Calu3 (cell line): Measurements from ENCODE around the gene CPT1A. TPM values are rescaled to one million over a fixed set of nuclear protein-coding genes. Genes with fewer than 3 reads are reported as not detected.

ENCODE experiments used
- BruUV-seq: library from RNA; stranded (reverse); fragments of 400-500 nt; replicated peaks from 2 replicates; lab custom pipeline; 2021; lab: Mats Ljungman, UMichigan
- CTCF ChIA-PET: fragments of 300-600 bp; sonication (Branson Sonifier 250); formaldehyde crosslinking; loops from one replicate; lab custom pipeline; 2022; ENCODE audit warnings: antibody characterized with exemption; lab: Charles Lee
- DNase-seq: peaks from one replicate; pipeline ENCODE4 v3.0.0; 2022
- H3K27ac Mint-ChIP-seq: one replicate; pipeline ENCODE4 v1.8.0; 2022; ENCODE audit warnings: mixed read lengths; ENCODE audit not compliant: unreplicated experiment
- H3K27me3 Mint-ChIP-seq: one replicate; pipeline ENCODE4 v1.8.0; 2022; ENCODE audit warnings: mixed read lengths; ENCODE audit not compliant: unreplicated experiment
- H3K36me3 Mint-ChIP-seq: one replicate; pipeline ENCODE4 v1.8.0; 2022; ENCODE audit warnings: mild to moderate bottlenecking, moderate library complexity, mixed read lengths; ENCODE audit not compliant: insufficient read depth, unreplicated experiment
- H3K4me1 Mint-ChIP-seq: one replicate; pipeline ENCODE4 v1.8.0; 2022; ENCODE audit warnings: mild to moderate bottlenecking, low read depth, mixed read lengths; ENCODE audit not compliant: unreplicated experiment
- H3K4me3 Mint-ChIP-seq: one replicate; pipeline ENCODE4 v1.8.0; 2022; ENCODE audit warnings: mild to moderate bottlenecking, low read depth, moderate library complexity, mixed read lengths; ENCODE audit not compliant: unreplicated experiment
- H3K9me3 Mint-ChIP-seq: one replicate; pipeline ENCODE4 v1.8.0; 2022; ENCODE audit warnings: low read depth, mixed read lengths; ENCODE audit not compliant: unreplicated experiment
- intact Hi-C: fragments of 100-400 bp; cut with micrococcal nuclease; formaldehyde crosslinking; loops from one replicate; pipeline ENCODE4 v1.10.0; 2022; ENCODE audit not compliant: unreplicated experiment
- total RNA-seq: library from RNA; stranded (reverse); gene quantifications from 2 replicates; pipeline ENCODE4 v1.2.3, GENCODE V29; 2022
- TF ChIP-seq, protein P1 (sequence below): fragments of 200-600 bp; IDR thresholded peaks from one replicate; pipeline ENCODE4 v1.8.0; 2022; ENCODE audit warnings: antibody characterized with exemption; ENCODE audit not compliant: unreplicated experiment

Gene CPT1A
- total RNA-seq, 1 experiment from 2014 or later = 45.9 TPM

DNA sequence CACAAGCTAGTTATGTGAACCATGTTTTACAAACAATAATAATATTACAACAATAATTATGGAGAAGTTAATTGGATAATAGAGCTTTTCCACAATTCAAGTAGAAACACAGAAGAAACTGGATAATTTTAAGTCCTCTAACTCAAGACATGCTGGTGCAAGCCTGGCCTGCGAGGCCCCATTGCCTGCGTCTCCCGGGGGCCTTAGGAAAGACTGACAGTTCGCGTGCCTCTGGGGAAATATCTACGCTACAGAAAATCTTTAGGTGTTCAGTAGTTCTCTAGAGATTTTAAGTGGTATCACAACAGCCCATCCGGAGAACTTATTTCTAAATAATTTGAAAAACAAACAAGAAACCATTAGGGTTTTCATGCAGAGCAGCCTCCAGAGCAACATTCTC, 134.2 kb downstream of the CPT1A start:
- Mint-ChIP-seq H3K27me3 (peaks cover 36% of the 10 kb centered on the region), H3K4me3 (no peak overlapping the region), H3K27ac (no peak overlapping the region), H3K9me3 (no peaks in the 10 kb centered on the region), H3K4me1 (no peaks in the 10 kb centered on the region), H3K36me3 (no peaks in the 10 kb centered on the region)
- DNase-seq = no peak
- CTCF ChIA-PET = no interaction called here
- no TSS peak for BruUV-seq
- intact Hi-C loops = no loop called here
- TF ChIP-seq, protein P1, sequence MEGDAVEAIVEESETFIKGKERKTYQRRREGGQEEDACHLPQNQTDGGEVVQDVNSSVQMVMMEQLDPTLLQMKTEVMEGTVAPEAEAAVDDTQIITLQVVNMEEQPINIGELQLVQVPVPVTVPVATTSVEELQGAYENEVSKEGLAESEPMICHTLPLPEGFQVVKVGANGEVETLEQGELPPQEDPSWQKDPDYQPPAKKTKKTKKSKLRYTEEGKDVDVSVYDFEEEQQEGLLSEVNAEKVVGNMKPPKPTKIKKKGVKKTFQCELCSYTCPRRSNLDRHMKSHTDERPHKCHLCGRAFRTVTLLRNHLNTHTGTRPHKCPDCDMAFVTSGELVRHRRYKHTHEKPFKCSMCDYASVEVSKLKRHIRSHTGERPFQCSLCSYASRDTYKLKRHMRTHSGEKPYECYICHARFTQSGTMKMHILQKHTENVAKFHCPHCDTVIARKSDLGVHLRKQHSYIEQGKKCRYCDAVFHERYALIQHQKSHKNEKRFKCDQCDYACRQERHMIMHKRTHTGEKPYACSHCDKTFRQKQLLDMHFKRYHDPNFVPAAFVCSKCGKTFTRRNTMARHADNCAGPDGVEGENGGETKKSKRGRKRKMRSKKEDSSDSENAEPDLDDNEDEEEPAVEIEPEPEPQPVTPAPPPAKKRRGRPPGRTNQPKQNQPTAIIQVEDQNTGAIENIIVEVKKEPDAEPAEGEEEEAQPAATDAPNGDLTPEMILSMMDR = no peak

DNA sequence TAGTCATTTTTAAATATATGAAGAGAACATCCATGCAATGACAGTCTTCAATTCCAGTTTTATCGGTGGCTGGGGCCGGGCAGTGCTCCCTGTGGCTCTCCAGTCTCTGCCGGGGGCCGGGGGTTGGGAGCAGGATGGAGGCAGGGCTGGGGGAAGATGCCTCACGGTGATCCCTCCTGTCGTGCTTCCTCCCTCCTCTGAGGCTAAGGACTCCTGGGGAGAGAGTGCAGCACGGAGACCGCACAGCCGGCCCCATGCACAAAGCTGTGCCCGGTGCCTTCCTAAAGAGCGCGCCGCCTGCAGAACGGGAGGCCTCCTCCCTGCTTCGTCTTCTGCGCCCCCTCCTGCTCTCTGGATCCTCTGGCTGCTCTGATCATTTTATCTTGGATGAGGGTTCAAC, 136.8 kb downstream of the CPT1A start:
- intact Hi-C loops = no loop called here
- BruUV-seq = no TSS peak
- no peaks in the 10 kb centered on the region for H3K9me3 Mint-ChIP-seq
- H3K36me3 Mint-ChIP-seq = no peaks in the 10 kb centered on the region
- TF ChIP-seq, protein P1 = no peak
- H3K27ac Mint-ChIP-seq = no peak overlapping the region
- DNase-seq = no peak
- no peaks in the 10 kb centered on the region for H3K4me1 Mint-ChIP-seq
- CTCF ChIA-PET = no interaction called here
- no peak overlapping the region for H3K4me3 Mint-ChIP-seq
- H3K27me3 Mint-ChIP-seq = peaks cover 44% of the 10 kb centered on the region

Other genes starting within 250 kb of the CPT1A start
- gene GAL, start 157.4 kb downstream of the CPT1A start, total RNA-seq = 1.2 and 1.9 TPM in 2 replicates
- gene TESMIN, start 90.4 kb downstream of the CPT1A start, total RNA-seq = 6.8 and 9.7 TPM in 2 replicates
- 79.7 and 83.4 TPM in 2 replicates for gene MRPL21, start 61.9 kb upstream of the CPT1A start, total RNA-seq
- gene IGHMBP2, start 62.0 kb upstream of the CPT1A start, total RNA-seq = 27.6 and 32.4 TPM in 2 replicates
- not detected in 2 replicates for gene MRGPRD, start 139.1 kb upstream of the CPT1A start, total RNA-seq
- gene MRGPRF, start 171.3 kb upstream of the CPT1A start, total RNA-seq = 0.14 and 0.15 TPM in 2 replicates
- gene TPCN2, start 207.0 kb upstream of the CPT1A start, total RNA-seq = 21.9 and 24.3 TPM in 2 replicates